Measurements from ENCODE around the gene EFNA2. TPM values are rescaled to one million over a fixed set of nuclear protein-coding genes. Genes with fewer than 3 reads are reported as not detected.
A peak's percentile ranks its signal among the peaks of the same experiment; 100 is the strongest.

Gene EFNA2
- polyA plus RNA-seq, 2 of the 4 experiments (the other 2 are of a cell fraction) = 0.16 to 1.3 TPM

GRCh38 chr19:1315470-1316166, 29.9 kb downstream of the EFNA2 start:
- ATAC-seq = peak; percentile 69 to 80
- POLR2A ChIA-PET = interaction anchor here (0.5 to 1.2 kb wide), 3 partner anchors 10 to 39 kb away, joined by 3 to 4 read pairs (median 3); a partner anchor contains a TSS
- no peak for FAIRE-seq
- CTCF ChIA-PET = interaction anchor here (0.6 to 5.0 kb wide), 25 partner anchors 8 to 111 kb away, joined by 3 to 29 read pairs (median 4); a partner anchor contains a TSS
- 62% methylated on average over 3 of the region's 58 CpGs for WGBS (ENCODE audit: missing lambda C conversion rate)
- Histone ChIP-seq H3K9me3 (no peaks in the 10 kb centered on the region), H3K4me2 (peak overlapping the region; percentile 75), H3K27ac (peak overlapping the region; percentile 14 to 90; a peak in 4 of 6 replicates), H3K4me3 (no peak overlapping the region), H3K4me1 (peaks cover 25% of the 10 kb centered on the region)
- peak; percentile 52 to 58 for DNase-seq (ENCODE audit: low read depth in 1 of 2, low spot score in 1 of 2)
- peak; percentile 70 for TF ChIP-seq SMC3 (IDR thresholded peaks at IDR 0.05)
- TF ChIP-seq FOXS1 (CRISPR knock-in tag; IDR thresholded peaks at IDR 0.05) = no peak
- TF ChIP-seq NPAS2 (CRISPR knock-in tag; IDR thresholded peaks at IDR 0.05; ENCODE audit: borderline replicate concordance) = no peak
- TF ChIP-seq MAX (IDR thresholded peaks at IDR 0.05) = peak; percentile 50
- TF ChIP-seq CTCF (IDR thresholded peaks at IDR 0.05) = peak; percentile 66
- TF ChIP-seq MAZ (IDR thresholded peaks at IDR 0.05; ENCODE audit: borderline replicate concordance, low read depth, low read length) = peak; percentile 100
- peak; percentile 63 to 78 for TF ChIP-seq RAD21 (conservative IDR thresholded peaks at IDR 0.05 in 1 of 2, IDR thresholded peaks at IDR 0.05 in 1 of 2)
- no peak for TF ChIP-seq JUNB (IDR thresholded peaks at IDR 0.05)

- Histone ChIP-seq H3K9me3 (no peaks in the 10 kb centered on the region), H3K4me3 (no peak overlapping the region), H3K27ac (no peak overlapping the region), H3K4me1 (peaks cover 28% of the 10 kb centered on the region), H3K4me2 (no peak overlapping the region)
- POLR2A ChIA-PET = interaction anchor here (1.1 to 1.2 kb wide), 2 partner anchors 9 to 38 kb away, joined by 3 read pairs; a partner anchor contains a TSS
- 87% methylated on average over 8 of the region's 13 CpGs for WGBS (ENCODE audit: missing lambda C conversion rate)
- DNase-seq (ENCODE audit: low read depth in 1 of 2, low spot score in 1 of 2) (no peak), ATAC-seq (no peak), FAIRE-seq (no peak)
- CTCF ChIA-PET = interaction anchor here (0.8 to 5.0 kb wide), 18 partner anchors 8 to 97 kb away, joined by 3 to 29 read pairs (median 6); a partner anchor contains a TSS
- no peak for TF ChIP-seq EP300 (IDR thresholded peaks at IDR 0.05)
- no peak for TF ChIP-seq MAFK (IDR thresholded peaks at IDR 0.05; ENCODE audit: partially characterized antibody)
Observed at GRCh38 chr19:1316466-1316865, 30.8 kb downstream of the EFNA2 start.

GRCh38 chr19:1317274-1318003, 31.8 kb downstream of the EFNA2 start:
- WGBS (ENCODE audit: missing lambda C conversion rate) = 76% methylated on average over 17 of the region's 17 CpGs
- POLR2A ChIA-PET = no interaction called here
- DNase-seq (ENCODE audit: low read depth in 1 of 2, low spot score in 1 of 2) = no peak
- no peak for ATAC-seq
- no peak overlapping the region for H3K4me2 ChIP-seq
- H3K4me3 ChIP-seq = no peak overlapping the region
- no peaks in the 10 kb centered on the region for H3K9me3 ChIP-seq
- H3K4me1 ChIP-seq = peaks cover 27% of the 10 kb centered on the region
- CTCF ChIA-PET = interaction anchor here (1.3 to 5.0 kb wide), 6 partner anchors 10 to 73 kb away, joined by 4 to 29 read pairs (median 8); no protein-coding TSS in a partner anchor
- no peak for FAIRE-seq
- H3K27ac ChIP-seq = no peak overlapping the region
- no peak for TF ChIP-seq HEYL (CRISPR knock-in tag; IDR thresholded peaks at IDR 0.05)
- TF ChIP-seq RCOR1 (IDR thresholded peaks at IDR 0.05; ENCODE audit: low read depth, low read length) = no peak
- TF ChIP-seq CBX2 (IDR thresholded peaks at IDR 0.05; ENCODE audit: borderline replicate concordance, low read depth) = no peak
- TF ChIP-seq RNF2 (IDR thresholded peaks at IDR 0.05; ENCODE audit: borderline replicate concordance, low read depth) = no peak
- TF ChIP-seq HMGXB4 (CRISPR knock-in tag; IDR thresholded peaks at IDR 0.05; ENCODE audit: borderline replicate concordance) = no peak
- TF ChIP-seq RARB (CRISPR knock-in tag; IDR thresholded peaks at IDR 0.05) = no peak
- no peak for TF ChIP-seq ATOH8 (CRISPR knock-in tag; IDR thresholded peaks at IDR 0.05; ENCODE audit: low read depth)
- no peak for TF ChIP-seq FOXS1 (CRISPR knock-in tag; IDR thresholded peaks at IDR 0.05)
- no peak for TF ChIP-seq RFX5 (IDR thresholded peaks at IDR 0.05)
- TF ChIP-seq RAD21 (conservative IDR thresholded peaks at IDR 0.05 in 1 of 2, IDR thresholded peaks at IDR 0.05 in 1 of 2) = no peak
- TF ChIP-seq BHLHE40 (IDR thresholded peaks at IDR 0.05; ENCODE audit: low read depth, low read length) = no peak
- TF ChIP-seq KDM1A (IDR thresholded peaks at IDR 0.05; ENCODE audit: low read depth) = no peak
- TF ChIP-seq FOSB (CRISPR knock-in tag; IDR thresholded peaks at IDR 0.05) = no peak
- no peak for TF ChIP-seq CHD4 (IDR thresholded peaks at IDR 0.05; ENCODE audit: borderline replicate concordance)
- no peak for TF ChIP-seq CTCF (IDR thresholded peaks at IDR 0.05)
- TF ChIP-seq MYC (IDR thresholded peaks at IDR 0.05; ENCODE audit: borderline replicate concordance, low read length) = no peak

Data from A549 (cell line).